HG03064 (cell line): ENCODE results near the gene ZBTB43.
A peak's percentile ranks its signal among the peaks of the same experiment; 100 is the strongest.

Experiments used
- ATAC-seq: cut with Tn5 transposase; IDR thresholded peaks from one replicate; pipeline ENCODE4 v1.9.1; 2021; ENCODE audit warnings: low read depth; ENCODE audit not compliant: unreplicated experiment

Gene ZBTB43

GRCh38 chr9:126853667-126854066 is 48.8 kb downstream of the ZBTB43 start:
- no peak for ATAC-seq

GRCh38 chr9:126854734-126855133 is 49.9 kb downstream of the ZBTB43 start:
- no peak for ATAC-seq

GRCh38 chr9:126856326-126856877 is 51.6 kb downstream of the ZBTB43 start:
- no peak for ATAC-seq

- no peak for ATAC-seq
Observed at GRCh38 chr9:126857261-126857960, 52.6 kb downstream of the ZBTB43 start.

GRCh38 chr9:126859111-126859510 is 54.3 kb downstream of the ZBTB43 start:
- no peak for ATAC-seq

GRCh38 chr9:126860077-126860756 is 55.4 kb downstream of the ZBTB43 start, which contains the start of gene ZBTB34:
Gene ZBTB34 (plus strand): TSS chr9:126860639. CDS start chr9:126879400, 18,761 bp downstream.
- ATAC-seq, result peak; percentile 60

GRCh38 chr9:126860757-126861466 is 56.1 kb downstream of the ZBTB43 start:
- peak; percentile 16 for ATAC-seq

GRCh38 chr9:126861707-126862103 is 56.9 kb downstream of the ZBTB43 start:
- ATAC-seq, result no peak

GRCh38 chr9:126862104-126862761 is 57.4 kb downstream of the ZBTB43 start:
- ATAC-seq, result no peak

GRCh38 chr9:126864771-126865170 is 59.9 kb downstream of the ZBTB43 start:
- ATAC-seq, result no peak

- ATAC-seq, result no peak
Observed at GRCh38 chr9:126869368-126869767, 64.5 kb downstream of the ZBTB43 start.

GRCh38 chr9:126872516-126872915 is 67.7 kb downstream of the ZBTB43 start:
- no peak for ATAC-seq

- no peak for ATAC-seq
Observed at GRCh38 chr9:126874546-126875314, 69.9 kb downstream of the ZBTB43 start.

GRCh38 chr9:126875756-126876510 is 71.1 kb downstream of the ZBTB43 start:
- no peak for ATAC-seq

GRCh38 chr9:126876531-126876930 is 71.7 kb downstream of the ZBTB43 start:
- ATAC-seq, result no peak

GRCh38 chr9:126877418-126877817 is 72.6 kb downstream of the ZBTB43 start:
- ATAC-seq, result no peak

- no peak for ATAC-seq
Observed at GRCh38 chr9:126879288-126879687, 74.4 kb downstream of the ZBTB43 start.

- no peak for ATAC-seq
Observed at GRCh38 chr9:126880226-126880946, 75.5 kb downstream of the ZBTB43 start.

- no peak for ATAC-seq
Observed at GRCh38 chr9:126880947-126881332, 76.1 kb downstream of the ZBTB43 start.
